Lower leg skin (tissue), 3 donors: Measurements from ENCODE around the gene SH2D3C.

ENCODE experiments used
- POLR2A ChIP-seq, 2 donors: fragments of 450-650 bp; IDR thresholded peaks; one replicate each; pipeline ENCODE4 v1.6.1; 2016 to 2017; ENCODE audit warnings: antibody characterized with exemption in 2 of 2, mild to moderate bottlenecking in 1 of 2, moderate library complexity in 1 of 2
- TF ChIP-seq, protein P1 (sequence below), 3 donors: fragments of 450-650 bp; IDR thresholded peaks; one replicate each; pipeline ENCODE4 v1.5.1; 2016; ENCODE audit warnings: antibody characterized with exemption in 3 of 3, mild to moderate bottlenecking in 3 of 3, moderate library complexity in 2 of 3

DNA sequence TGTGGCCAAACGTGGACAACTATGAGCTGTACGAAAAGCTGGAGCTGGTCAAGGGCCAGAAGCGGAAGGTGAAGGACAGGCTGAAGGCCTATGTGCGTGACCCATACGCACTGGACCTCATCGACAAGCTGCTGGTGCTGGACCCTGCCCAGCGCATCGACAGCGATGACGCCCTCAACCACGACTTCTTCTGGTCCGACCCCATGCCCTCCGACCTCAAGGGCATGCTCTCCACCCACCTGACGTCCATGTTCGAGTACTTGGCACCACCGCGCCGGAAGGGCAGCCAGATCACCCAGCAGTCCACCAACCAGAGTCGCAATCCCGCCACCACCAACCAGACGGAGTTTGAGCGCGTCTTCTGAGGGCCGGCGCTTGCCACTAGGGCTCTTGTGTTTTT lies 10.7 kb upstream of the SH2D3C start:
- TF ChIP-seq, protein P1, sequence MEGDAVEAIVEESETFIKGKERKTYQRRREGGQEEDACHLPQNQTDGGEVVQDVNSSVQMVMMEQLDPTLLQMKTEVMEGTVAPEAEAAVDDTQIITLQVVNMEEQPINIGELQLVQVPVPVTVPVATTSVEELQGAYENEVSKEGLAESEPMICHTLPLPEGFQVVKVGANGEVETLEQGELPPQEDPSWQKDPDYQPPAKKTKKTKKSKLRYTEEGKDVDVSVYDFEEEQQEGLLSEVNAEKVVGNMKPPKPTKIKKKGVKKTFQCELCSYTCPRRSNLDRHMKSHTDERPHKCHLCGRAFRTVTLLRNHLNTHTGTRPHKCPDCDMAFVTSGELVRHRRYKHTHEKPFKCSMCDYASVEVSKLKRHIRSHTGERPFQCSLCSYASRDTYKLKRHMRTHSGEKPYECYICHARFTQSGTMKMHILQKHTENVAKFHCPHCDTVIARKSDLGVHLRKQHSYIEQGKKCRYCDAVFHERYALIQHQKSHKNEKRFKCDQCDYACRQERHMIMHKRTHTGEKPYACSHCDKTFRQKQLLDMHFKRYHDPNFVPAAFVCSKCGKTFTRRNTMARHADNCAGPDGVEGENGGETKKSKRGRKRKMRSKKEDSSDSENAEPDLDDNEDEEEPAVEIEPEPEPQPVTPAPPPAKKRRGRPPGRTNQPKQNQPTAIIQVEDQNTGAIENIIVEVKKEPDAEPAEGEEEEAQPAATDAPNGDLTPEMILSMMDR (IDR thresholded peaks at IDR 0.05) = no peak
- TF ChIP-seq POLR2A (IDR thresholded peaks at IDR 0.05) = no peak
